NCI-H2029 (cell line): Measurements from ENCODE around the gene ZNF25.
"Not testable (repeated sequence)": the region's sequence is repeated elsewhere in the genome, so short reads cannot be mapped to it uniquely, and the experiment has no call there.

Source experiments
- DNase-seq: peaks from one replicate; lab custom pipeline; 2025; lab: John Stamatoyannopoulos, UW

The ZNF25 gene

DNA sequence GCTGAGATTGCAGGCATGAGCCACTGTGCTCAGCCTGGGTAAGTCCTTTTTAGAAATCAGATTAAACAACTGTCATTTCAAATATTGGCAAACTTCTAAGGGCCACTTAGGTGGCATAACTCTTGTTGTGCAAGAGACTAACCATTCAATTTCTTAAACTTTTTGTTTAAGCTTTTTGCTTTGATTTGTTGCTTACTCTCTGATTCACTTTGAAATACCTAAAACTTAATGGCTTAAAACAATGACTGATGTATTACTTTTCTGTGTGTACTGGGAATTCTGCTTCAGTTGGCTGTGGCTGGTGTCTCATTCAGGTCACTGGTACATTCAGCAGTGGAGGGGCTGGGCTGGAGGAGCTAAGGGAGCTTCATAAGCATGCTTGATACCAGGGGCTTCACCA is 28.9 kb downstream of the ZNF25 start:
- no peak for DNase-seq

DNA sequence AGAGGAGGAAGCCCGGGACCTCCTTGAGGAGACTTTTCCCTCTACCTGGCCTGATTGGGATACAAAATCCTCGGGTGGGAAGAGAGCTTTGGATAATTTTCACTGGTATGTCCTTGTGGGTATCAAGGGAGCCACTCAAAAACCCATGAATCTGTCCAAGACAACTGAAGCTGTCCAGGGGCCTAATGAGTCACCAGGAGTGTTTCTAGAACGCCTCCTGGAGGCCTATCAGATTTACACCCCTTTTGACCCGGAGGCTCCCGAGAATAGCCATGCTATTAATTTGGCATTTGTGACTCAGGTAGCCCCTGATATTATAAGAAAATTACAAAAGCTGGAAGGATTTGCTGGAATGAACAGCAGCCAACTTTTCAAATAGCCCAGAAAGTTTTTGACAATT is 38.6 kb downstream of the ZNF25 start:
- DNase-seq: no peak

DNA sequence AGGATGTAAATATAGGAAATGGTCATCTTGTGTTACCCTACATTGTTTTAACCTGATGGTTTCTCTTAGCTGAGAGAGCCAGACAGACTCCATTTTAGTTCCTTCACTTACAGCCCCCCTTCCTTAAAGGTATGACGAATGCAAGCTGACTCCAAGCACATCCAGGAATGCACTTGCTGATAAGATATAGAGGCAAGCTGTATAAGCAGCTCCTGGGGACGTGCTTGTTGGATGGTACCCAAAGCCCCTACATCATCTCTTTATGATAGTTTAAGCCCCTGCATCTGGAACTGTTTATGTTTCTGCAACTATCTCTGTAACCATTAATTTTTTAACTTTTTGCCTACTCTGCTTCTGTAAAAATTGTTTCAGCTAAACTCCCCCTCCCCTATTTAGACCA is 41.7 kb downstream of the ZNF25 start:
- no peak for DNase-seq

DNA sequence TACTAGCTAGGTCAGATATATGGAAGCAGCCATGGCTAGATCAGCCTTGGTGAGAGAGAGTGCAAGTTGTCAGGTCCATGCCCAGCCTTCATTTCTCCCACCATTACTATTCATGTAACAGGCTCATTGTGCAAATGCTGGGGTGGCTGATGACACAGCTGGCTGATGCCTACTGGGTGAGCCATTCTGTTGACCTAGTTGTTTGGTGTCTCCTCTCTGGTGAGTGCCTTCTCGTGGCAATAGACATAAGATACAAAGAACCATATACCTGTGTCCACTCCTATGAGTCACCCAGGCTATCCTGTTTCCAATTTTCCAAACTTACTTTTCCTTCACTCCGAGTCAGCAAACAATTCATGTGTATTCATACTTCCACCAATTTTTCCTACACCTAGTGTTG is 46.0 kb downstream of the ZNF25 start:
- no peak for DNase-seq

DNA sequence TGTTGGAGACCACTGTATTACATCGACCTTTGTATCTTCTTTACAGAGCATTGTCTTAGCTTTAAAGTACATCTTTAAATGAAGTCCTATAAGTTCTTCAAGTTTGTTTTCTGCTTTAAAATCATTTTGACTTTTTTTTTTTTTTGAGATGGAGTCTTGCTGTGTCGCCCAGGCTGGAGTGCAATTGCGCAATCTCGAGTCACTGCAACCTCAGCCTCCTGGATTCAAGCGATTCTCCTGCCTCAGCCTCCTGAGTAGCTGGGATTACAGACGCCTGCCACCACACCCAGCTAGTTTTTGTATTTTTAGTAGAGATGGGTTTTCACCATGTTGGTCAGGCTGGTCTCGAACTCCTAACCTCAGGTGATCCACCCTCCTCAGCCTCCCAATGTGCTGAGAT is 68.3 kb downstream of the ZNF25 start:
- DNase-seq: not testable (repeated sequence)

DNA sequence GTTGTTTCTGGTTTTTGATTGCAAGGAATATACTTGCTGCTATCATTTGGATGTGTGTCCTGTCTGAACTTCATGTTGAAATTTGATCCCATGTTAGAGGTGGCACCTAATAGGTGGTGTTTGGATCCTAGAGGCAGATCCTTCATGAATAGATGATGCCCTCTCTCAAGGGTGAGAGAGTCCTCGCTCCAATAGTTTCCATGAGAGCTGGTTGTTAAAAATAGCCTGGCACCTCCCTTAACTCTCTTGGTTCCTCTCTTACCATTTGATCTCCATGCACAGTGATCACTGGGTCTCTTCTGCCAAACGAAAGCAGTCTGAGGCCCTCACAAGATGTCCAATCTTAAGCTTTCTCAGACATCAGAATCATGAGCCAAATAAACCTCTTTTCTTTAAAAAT is 70.1 kb downstream of the ZNF25 start:
- no peak for DNase-seq
